Measurements from ENCODE around the gene ZSWIM7.

DNA sequence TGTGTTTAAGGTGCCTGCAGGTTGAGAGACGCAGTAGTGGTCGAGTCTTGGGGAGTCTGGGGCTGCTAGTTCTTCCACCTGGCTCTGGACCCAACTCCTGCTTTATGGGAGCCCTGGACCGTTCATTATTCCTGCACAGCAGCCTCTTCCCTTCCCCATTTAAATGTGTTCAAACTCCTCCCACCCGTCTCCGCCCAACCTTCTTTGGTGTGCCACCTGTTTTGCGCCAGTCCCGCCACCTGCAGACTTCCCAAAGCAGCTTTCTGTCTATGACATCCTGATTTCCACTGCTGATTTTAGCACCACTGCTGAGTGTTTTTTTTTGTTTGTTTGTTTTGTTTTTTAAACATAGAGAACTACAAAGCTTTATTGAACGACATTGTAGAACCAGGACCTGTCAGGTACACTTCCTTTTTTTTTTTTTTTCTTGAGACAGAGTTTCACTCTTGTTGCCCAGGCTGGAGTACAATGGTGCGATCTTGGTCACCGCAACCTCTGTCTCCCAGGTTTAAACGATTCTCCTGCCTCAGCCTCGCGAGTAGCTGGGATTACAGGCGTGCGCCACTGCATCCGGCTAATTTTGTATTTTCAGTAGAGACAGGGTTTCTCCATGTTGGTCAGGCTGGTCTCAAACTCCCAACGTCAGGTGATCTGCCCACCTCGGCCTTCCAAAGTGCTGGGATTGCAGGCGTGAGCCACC is 41.7 kb downstream of the ZSWIM7 start:
- TF ChIP-seq, protein P1, sequence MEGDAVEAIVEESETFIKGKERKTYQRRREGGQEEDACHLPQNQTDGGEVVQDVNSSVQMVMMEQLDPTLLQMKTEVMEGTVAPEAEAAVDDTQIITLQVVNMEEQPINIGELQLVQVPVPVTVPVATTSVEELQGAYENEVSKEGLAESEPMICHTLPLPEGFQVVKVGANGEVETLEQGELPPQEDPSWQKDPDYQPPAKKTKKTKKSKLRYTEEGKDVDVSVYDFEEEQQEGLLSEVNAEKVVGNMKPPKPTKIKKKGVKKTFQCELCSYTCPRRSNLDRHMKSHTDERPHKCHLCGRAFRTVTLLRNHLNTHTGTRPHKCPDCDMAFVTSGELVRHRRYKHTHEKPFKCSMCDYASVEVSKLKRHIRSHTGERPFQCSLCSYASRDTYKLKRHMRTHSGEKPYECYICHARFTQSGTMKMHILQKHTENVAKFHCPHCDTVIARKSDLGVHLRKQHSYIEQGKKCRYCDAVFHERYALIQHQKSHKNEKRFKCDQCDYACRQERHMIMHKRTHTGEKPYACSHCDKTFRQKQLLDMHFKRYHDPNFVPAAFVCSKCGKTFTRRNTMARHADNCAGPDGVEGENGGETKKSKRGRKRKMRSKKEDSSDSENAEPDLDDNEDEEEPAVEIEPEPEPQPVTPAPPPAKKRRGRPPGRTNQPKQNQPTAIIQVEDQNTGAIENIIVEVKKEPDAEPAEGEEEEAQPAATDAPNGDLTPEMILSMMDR (conservative IDR thresholded peaks at IDR 0.05), result no peak
- no peak for TF ChIP-seq EZH2 (IDR thresholded peaks at IDR 0.05; ENCODE audit: low read depth)
